ENCODE data around the gene KCNK17. TPM values are rescaled to one million over a fixed set of nuclear protein-coding genes. Genes with fewer than 3 reads are reported as not detected.

Gene KCNK17
- total and polyA plus RNA-seq, 7 donors, result 0.04 TPM; not detected in 6

GRCh38 chr6:39317256-39317655 lies 3.0 kb upstream of the KCNK17 start:
- intact Hi-C loops (cut with DNase I), result no loop called here
- no peak for DNase-seq
- 74 to 92% (median 87%) methylated on average over 3 of the region's 3 CpGs for WGBS, 3 donors

GRCh38 chr6:39313526-39314272 lies 520 bp downstream of the KCNK17 start:
- ATAC-seq (peak in 1 of 4 donors; percentile 34), DNase-seq (no peak)
- Histone ChIP-seq H3K4me3 (peak overlapping the region; percentile 49), H3K27ac (no peak overlapping the region), H3K9me3 (no peaks in the 10 kb centered on the region), H3K36me3 (ENCODE audit: insufficient read depth in 1 of 2, low read depth in 1 of 2) (no peaks in the 10 kb centered on the region), H3K4me1 (peaks cover 12% of the 10 kb centered on the region), H3K27me3 (ENCODE audit: insufficient read depth in 3 of 3, low read length in 2 of 3) (peaks cover 0 to 44% (median 0%) of the 10 kb centered on the region in 3 donors)
- 2 to 4% (median 3%) methylated on average over 60 to 80 of the region's 80 CpGs for WGBS, 3 donors
- intact Hi-C loops (cut with DNase I), result loop anchor here in 1 of 2 donors (5.0 kb wide), 1 partner anchor 226 kb away; no protein-coding TSS in a partner anchor
- TF ChIP-seq CTCF (IDR thresholded peaks at IDR 0.05), result no peak

More at GRCh38 chr6:39317256-39317655, 3.0 kb upstream of the KCNK17 start:
- H3K27me3 ChIP-seq (ENCODE audit: insufficient read depth in 3 of 3, low read length in 2 of 3), result peaks cover 0 to 35% (median 0%) of the 10 kb centered on the region in 3 donors
- peaks cover 12% of the 10 kb centered on the region for H3K4me1 ChIP-seq
- H3K36me3 ChIP-seq (ENCODE audit: insufficient read depth in 1 of 2, low read depth in 1 of 2), result no peaks in the 10 kb centered on the region
- no peak for ATAC-seq
- H3K9me3 ChIP-seq, result no peaks in the 10 kb centered on the region
- TF ChIP-seq CTCF (IDR thresholded peaks at IDR 0.05), result no peak
- no peak overlapping the region for H3K4me3 ChIP-seq
- no peak overlapping the region for H3K27ac ChIP-seq

DNA sequence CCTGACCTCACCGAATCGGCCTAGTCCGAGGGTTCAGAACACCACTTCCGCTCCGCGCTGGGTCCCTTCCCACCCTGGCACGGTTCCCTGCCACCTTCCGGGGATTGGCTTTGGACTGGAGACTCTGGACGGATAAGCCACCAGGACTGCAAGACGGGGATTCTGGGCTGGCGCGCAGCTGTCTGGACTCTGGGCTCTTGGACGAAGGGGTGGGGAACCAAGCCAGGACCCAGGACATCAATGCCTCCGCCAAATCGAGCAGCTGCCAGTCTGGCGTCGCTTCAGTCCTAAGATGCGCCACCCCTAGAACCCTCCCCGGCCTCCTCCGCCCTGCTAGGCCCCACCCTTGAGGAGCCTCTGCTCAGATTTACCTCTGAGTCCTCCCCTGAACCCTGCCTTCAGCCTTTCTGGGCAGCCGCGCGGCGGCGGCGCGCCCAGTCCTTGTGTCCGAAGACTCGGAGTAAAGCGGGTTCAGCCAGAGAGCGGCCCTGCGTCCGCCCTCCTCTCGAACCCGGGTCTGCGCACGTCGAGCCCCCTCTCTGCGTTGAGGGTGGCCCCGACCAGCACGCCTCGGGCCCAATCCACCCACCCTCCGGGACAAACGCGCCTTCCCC lies 1.2 kb downstream of the KCNK17 start:
- peaks cover 0 to 44% (median 0%) of the 10 kb centered on the region in 3 donors for H3K27me3 ChIP-seq (ENCODE audit: insufficient read depth in 3 of 3, low read length in 2 of 3)
- no peaks in the 10 kb centered on the region for H3K36me3 ChIP-seq (ENCODE audit: insufficient read depth in 1 of 2, low read depth in 1 of 2)
- peaks cover 12% of the 10 kb centered on the region for H3K4me1 ChIP-seq
- no peaks in the 10 kb centered on the region for H3K9me3 ChIP-seq
- intact Hi-C loops (cut with DNase I), result loop anchor here in 1 of 2 donors (5.0 kb wide), 1 partner anchor 226 kb away; no protein-coding TSS in a partner anchor
- H3K27ac ChIP-seq, result no peak overlapping the region
- no peak for TF ChIP-seq CTCF (IDR thresholded peaks at IDR 0.05)
- ATAC-seq, result peak; percentile 35 to 70 (median 62)
- DNase-seq, result peak in 1 of 2 donors; percentile 59
- WGBS, 3 donors, result 6 to 8% (median 7%) methylated on average over 44 to 45 of the region's 45 CpGs
- H3K4me3 ChIP-seq, result peak overlapping the region; percentile 49

GRCh38 chr6:39310542-39310941 lies 3.7 kb downstream of the KCNK17 start:
- DNase-seq, result no peak
- intact Hi-C loops (cut with DNase I), result loop anchor here in 1 of 2 donors (2.0 to 5.0 kb wide), 2 partner anchors 223 to 440 kb away; no protein-coding TSS in a partner anchor
- H3K4me3 ChIP-seq, result no peak overlapping the region
- H3K36me3 ChIP-seq (ENCODE audit: insufficient read depth in 1 of 2, low read depth in 1 of 2), result no peaks in the 10 kb centered on the region
- no peak overlapping the region for H3K27ac ChIP-seq
- WGBS, 3 donors, result 64 to 69% (median 67%) methylated on average over 3 to 4 of the region's 4 CpGs
- no peak for TF ChIP-seq CTCF (IDR thresholded peaks at IDR 0.05)
- no peak for ATAC-seq
- H3K27me3 ChIP-seq (ENCODE audit: insufficient read depth in 3 of 3, low read length in 2 of 3), result peaks cover 0 to 35% (median 0%) of the 10 kb centered on the region in 3 donors
- H3K9me3 ChIP-seq, result no peaks in the 10 kb centered on the region
- H3K4me1 ChIP-seq, result peaks cover 12% of the 10 kb centered on the region
